ENCODE measurements around the gene NAV3.

The NAV3 gene

DNA sequence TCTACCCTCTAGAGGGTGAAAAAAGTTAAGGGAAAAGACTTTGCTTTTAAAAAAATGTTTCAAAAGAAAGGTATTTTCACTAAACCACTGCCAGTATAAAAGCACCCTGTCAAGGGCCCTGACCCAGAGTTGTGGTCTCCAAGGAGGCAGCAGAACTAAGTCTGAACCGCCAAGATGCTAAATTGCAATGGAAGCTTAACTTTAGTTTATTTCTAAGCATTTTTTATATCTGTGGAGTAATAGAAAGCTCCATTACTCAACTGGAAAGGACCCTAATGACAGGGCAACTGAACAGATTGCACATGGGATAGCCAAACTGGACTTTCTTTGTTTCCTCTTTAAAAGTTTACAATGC, 379.8 kb downstream of the NAV3 start:
- no peak overlapping the region for H3K4me3 ChIP-seq (replicated peaks; ENCODE audit: insufficient read depth, low read length)
- H3K27me3 ChIP-seq (ENCODE audit: insufficient read depth, poor library complexity, severe bottlenecking) = no peaks in the 10 kb centered on the region
- H3K27ac ChIP-seq (replicated peaks) = no peak overlapping the region
- no peak for TF ChIP-seq SPI1 (IDR thresholded peaks at IDR 0.05; ENCODE audit: borderline replicate concordance, low read depth)
- no peak for TF ChIP-seq GABPA (IDR thresholded peaks at IDR 0.05; ENCODE audit: low read depth)
- no peak for TF ChIP-seq POLR2AphosphoS5 (IDR thresholded peaks at IDR 0.05; ENCODE audit: low read depth)
- TF ChIP-seq, protein P1, sequence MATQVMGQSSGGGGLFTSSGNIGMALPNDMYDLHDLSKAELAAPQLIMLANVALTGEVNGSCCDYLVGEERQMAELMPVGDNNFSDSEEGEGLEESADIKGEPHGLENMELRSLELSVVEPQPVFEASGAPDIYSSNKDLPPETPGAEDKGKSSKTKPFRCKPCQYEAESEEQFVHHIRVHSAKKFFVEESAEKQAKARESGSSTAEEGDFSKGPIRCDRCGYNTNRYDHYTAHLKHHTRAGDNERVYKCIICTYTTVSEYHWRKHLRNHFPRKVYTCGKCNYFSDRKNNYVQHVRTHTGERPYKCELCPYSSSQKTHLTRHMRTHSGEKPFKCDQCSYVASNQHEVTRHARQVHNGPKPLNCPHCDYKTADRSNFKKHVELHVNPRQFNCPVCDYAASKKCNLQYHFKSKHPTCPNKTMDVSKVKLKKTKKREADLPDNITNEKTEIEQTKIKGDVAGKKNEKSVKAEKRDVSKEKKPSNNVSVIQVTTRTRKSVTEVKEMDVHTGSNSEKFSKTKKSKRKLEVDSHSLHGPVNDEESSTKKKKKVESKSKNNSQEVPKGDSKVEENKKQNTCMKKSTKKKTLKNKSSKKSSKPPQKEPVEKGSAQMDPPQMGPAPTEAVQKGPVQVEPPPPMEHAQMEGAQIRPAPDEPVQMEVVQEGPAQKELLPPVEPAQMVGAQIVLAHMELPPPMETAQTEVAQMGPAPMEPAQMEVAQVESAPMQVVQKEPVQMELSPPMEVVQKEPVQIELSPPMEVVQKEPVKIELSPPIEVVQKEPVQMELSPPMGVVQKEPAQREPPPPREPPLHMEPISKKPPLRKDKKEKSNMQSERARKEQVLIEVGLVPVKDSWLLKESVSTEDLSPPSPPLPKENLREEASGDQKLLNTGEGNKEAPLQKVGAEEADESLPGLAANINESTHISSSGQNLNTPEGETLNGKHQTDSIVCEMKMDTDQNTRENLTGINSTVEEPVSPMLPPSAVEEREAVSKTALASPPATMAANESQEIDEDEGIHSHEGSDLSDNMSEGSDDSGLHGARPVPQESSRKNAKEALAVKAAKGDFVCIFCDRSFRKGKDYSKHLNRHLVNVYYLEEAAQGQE (IDR thresholded peaks at IDR 0.05; ENCODE audit: insufficient replicate concordance, low read depth) = no peak
- TF ChIP-seq, protein P2, sequence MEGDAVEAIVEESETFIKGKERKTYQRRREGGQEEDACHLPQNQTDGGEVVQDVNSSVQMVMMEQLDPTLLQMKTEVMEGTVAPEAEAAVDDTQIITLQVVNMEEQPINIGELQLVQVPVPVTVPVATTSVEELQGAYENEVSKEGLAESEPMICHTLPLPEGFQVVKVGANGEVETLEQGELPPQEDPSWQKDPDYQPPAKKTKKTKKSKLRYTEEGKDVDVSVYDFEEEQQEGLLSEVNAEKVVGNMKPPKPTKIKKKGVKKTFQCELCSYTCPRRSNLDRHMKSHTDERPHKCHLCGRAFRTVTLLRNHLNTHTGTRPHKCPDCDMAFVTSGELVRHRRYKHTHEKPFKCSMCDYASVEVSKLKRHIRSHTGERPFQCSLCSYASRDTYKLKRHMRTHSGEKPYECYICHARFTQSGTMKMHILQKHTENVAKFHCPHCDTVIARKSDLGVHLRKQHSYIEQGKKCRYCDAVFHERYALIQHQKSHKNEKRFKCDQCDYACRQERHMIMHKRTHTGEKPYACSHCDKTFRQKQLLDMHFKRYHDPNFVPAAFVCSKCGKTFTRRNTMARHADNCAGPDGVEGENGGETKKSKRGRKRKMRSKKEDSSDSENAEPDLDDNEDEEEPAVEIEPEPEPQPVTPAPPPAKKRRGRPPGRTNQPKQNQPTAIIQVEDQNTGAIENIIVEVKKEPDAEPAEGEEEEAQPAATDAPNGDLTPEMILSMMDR (IDR thresholded peaks at IDR 0.05; ENCODE audit: insufficient read depth, low read length) = no peak
- DNase-seq (ENCODE audit: low read depth in 1 of 2, low spot score in 1 of 2) = no peak

DNA sequence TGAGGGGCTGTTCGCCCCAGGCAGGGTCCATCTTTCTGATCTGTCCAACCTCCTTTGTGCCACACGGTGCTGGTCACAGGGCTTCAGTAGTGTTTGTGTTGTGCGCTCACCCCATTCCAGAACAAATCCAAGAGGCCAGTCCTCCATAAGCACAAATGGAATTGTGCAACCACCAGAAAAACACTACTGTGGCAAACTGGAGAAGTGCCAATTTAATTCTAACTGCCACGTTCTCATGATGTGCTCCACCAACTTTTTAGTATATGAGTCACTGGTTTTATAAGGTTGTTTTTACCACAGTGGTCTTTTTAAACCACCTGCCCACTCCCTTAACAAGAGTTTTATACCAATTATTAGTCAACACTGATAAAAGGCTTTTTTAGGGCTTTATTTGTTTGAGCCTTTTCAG, 380.2 kb downstream of the NAV3 start:
- no peak overlapping the region for H3K4me3 ChIP-seq (replicated peaks; ENCODE audit: insufficient read depth, low read length)
- TF ChIP-seq SPI1 (IDR thresholded peaks at IDR 0.05; ENCODE audit: borderline replicate concordance, low read depth) (no peak), POLR2AphosphoS5 (IDR thresholded peaks at IDR 0.05; ENCODE audit: low read depth) (no peak), GABPA (IDR thresholded peaks at IDR 0.05; ENCODE audit: low read depth) (no peak)
- TF ChIP-seq, protein P1 (IDR thresholded peaks at IDR 0.05; ENCODE audit: insufficient replicate concordance, low read depth) = no peak
- TF ChIP-seq, protein P2 (IDR thresholded peaks at IDR 0.05; ENCODE audit: insufficient read depth, low read length) = no peak
- no peak for DNase-seq (ENCODE audit: low read depth in 1 of 2, low spot score in 1 of 2)
- H3K27me3 ChIP-seq (ENCODE audit: insufficient read depth, poor library complexity, severe bottlenecking) = no peaks in the 10 kb centered on the region
- H3K27ac ChIP-seq (replicated peaks) = no peak overlapping the region

DNA sequence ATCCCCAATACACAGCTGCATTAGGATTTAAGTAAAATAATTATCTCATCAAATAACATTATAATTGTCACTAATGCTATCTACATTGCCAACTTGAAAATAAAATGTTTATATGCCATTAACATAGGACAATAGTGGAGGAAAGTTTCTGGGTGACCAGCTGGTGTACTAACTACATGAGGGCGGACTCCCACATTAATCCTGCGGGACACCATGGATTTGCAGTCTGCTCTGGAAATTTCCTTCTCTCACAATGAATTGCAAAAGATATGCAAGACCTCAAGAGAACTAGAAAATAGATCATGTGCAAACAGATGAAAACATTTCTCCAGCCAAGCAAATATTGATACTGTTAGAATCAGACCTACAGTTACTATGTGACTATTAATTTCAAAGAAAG, 390.1 kb downstream of the NAV3 start:
- H3K4me3 ChIP-seq (replicated peaks; ENCODE audit: insufficient read depth, low read length) = no peak overlapping the region
- H3K27ac ChIP-seq (replicated peaks) = no peak overlapping the region
- H3K27me3 ChIP-seq (ENCODE audit: insufficient read depth, poor library complexity, severe bottlenecking) = no peaks in the 10 kb centered on the region
- TF ChIP-seq GABPA (IDR thresholded peaks at IDR 0.05; ENCODE audit: low read depth) (no peak), SPI1 (IDR thresholded peaks at IDR 0.05; ENCODE audit: borderline replicate concordance, low read depth) (no peak), POLR2AphosphoS5 (IDR thresholded peaks at IDR 0.05; ENCODE audit: low read depth) (no peak)
- TF ChIP-seq, protein P1 (IDR thresholded peaks at IDR 0.05; ENCODE audit: insufficient replicate concordance, low read depth) = no peak
- DNase-seq (ENCODE audit: low read depth in 1 of 2, low spot score in 1 of 2) = no peak

All from HL-60 (cell line).